IMR-90 (cell line): ENCODE results near the gene CCL2. TPM values are rescaled to one million over a fixed set of nuclear protein-coding genes. Genes with fewer than 3 reads are reported as not detected.

Source experiments
- ATAC-seq: fragments of 200-7000 bp; cut with Tn5 transposase; 2 replicates; pipeline ENCODE4 v1.9.1; 2020; ENCODE audit warnings: low read depth, mild to moderate bottlenecking, moderate library complexity
- BruUV-seq: library from RNA; stranded (reverse); fragments of 400-500 nt; replicated peaks from 2 replicates; lab custom pipeline; 2021; lab: Mats Ljungman, UMichigan
- CTCF ChIA-PET: fragments of 300-600 bp; formaldehyde crosslinking; extraction: SDS; loops from one replicate; lab custom pipeline; 2021; ENCODE audit warnings: antibody characterized with exemption; lab: Yijun Ruan, JAX
- POLR2A ChIA-PET: fragments of 300-600 bp; sonication (Branson Sonifier 250); formaldehyde crosslinking; loops from one replicate; lab custom pipeline; 2022; ENCODE audit warnings: antibody characterized with exemption; ENCODE audit not compliant: unreplicated experiment; lab: Charles Lee
- DNase-seq: peaks from one replicate; pipeline ENCODE4 v3.0.0; 2013
- H2AFZ ChIP-seq: replicated peaks from 2 replicates; pipeline ENCODE3; 2013; ENCODE audit warnings: low read length, mild to moderate bottlenecking; ENCODE audit not compliant: poor library complexity
- H2AK5ac ChIP-seq: 2 replicates; pipeline ENCODE4 v1.6.1; 2013; ENCODE audit warnings: low read depth, low read length, inconsistent platforms
- H2AK9ac ChIP-seq: replicated peaks from 2 replicates; pipeline ENCODE3; 2013; ENCODE audit warnings: mild to moderate bottlenecking, low read depth, low read length, moderate library complexity; ENCODE audit not compliant: poor library complexity
- H2BK120ac ChIP-seq: 2 replicates; pipeline ENCODE4 v1.6.1; 2013; ENCODE audit warnings: low read depth, low read length, inconsistent platforms
- H2BK15ac ChIP-seq: 3 replicates; pipeline ENCODE4 v1.6.1; 2013; ENCODE audit warnings: low read depth, low read length, inconsistent platforms
- H2BK20ac ChIP-seq: 2 replicates; pipeline ENCODE4 v1.6.1; 2013; ENCODE audit warnings: low read depth, mild to moderate bottlenecking, inconsistent platforms, low read length, moderate library complexity
- H2BK5ac ChIP-seq: 2 replicates; pipeline ENCODE4 v1.6.1; 2013; ENCODE audit warnings: mild to moderate bottlenecking, low read depth, low read length, inconsistent platforms; ENCODE audit not compliant: poor library complexity, severe bottlenecking
- H3K14ac ChIP-seq: replicated peaks from 2 replicates; pipeline ENCODE4 v1.6.1; 2013; ENCODE audit warnings: low read depth, low read length, inconsistent platforms
- H3K18ac ChIP-seq: 2 replicates; pipeline ENCODE4 v1.6.1; 2013; ENCODE audit warnings: low read depth, low read length, control low read depth
- H3K23ac ChIP-seq: 2 replicates; pipeline ENCODE4 v1.6.1; 2013; ENCODE audit warnings: low read depth, low read length, inconsistent platforms
- H3K27ac ChIP-seq: 2 replicates; pipeline ENCODE4 v1.5.1; 2013; ENCODE audit warnings: mild to moderate bottlenecking, control low read depth, low read length; ENCODE audit not compliant: insufficient read depth
- H3K27me3 ChIP-seq: 2 replicates; pipeline ENCODE4 v1.6.1; 2013; ENCODE audit warnings: low read length; ENCODE audit not compliant: control insufficient read depth, insufficient read depth
- H3K36me3 ChIP-seq: 2 replicates; pipeline ENCODE4 v1.6.1; 2013; ENCODE audit warnings: low read length, mixed read lengths; ENCODE audit not compliant: control insufficient read depth, insufficient read depth
- H3K4ac ChIP-seq: 2 replicates; pipeline ENCODE4 v1.6.1; 2013; ENCODE audit warnings: low read depth, low read length, inconsistent platforms
- H3K4me1 ChIP-seq: 2 replicates; pipeline ENCODE4 v1.6.1; 2013; ENCODE audit warnings: low read length, mixed read lengths; ENCODE audit not compliant: control insufficient read depth, insufficient read depth
- H3K4me2 ChIP-seq: 2 replicates; pipeline ENCODE4 v1.6.1; 2013; ENCODE audit warnings: low read depth, mild to moderate bottlenecking, control low read depth, low read length, moderate library complexity
- H3K4me3 ChIP-seq: 2 replicates; pipeline ENCODE4 v1.5.1; 2013; ENCODE audit warnings: low read depth, mild to moderate bottlenecking, control low read depth, low read length, moderate library complexity; ENCODE audit not compliant: insufficient read depth
- H3K56ac ChIP-seq: 2 replicates; pipeline ENCODE4 v1.6.1; 2013; ENCODE audit warnings: low read length, inconsistent platforms; ENCODE audit not compliant: insufficient read depth; ENCODE audit errors: extremely low read depth
- H3K79me1 ChIP-seq, 2 experiments: 2 replicates each; pipeline ENCODE4 v1.6.1; 2013; ENCODE audit warnings: low read length in 2 of 2, inconsistent platforms in 1 of 2, low read depth in 1 of 2
- H3K9ac ChIP-seq: 2 replicates; pipeline ENCODE4 v1.6.1; 2013; ENCODE audit warnings: low read depth, low read length, control low read depth
- H3K9me1 ChIP-seq: 2 replicates; pipeline ENCODE4 v1.6.1; 2013; ENCODE audit warnings: low read length, inconsistent platforms; ENCODE audit not compliant: insufficient read depth
- H3K9me3 ChIP-seq: 2 replicates; pipeline ENCODE4 v1.6.1; 2013; ENCODE audit warnings: low read length; ENCODE audit not compliant: control insufficient read depth, insufficient read depth
- H4K20me1 ChIP-seq: 2 replicates; pipeline ENCODE4 v1.6.1; 2013; ENCODE audit warnings: low read length, inconsistent platforms; ENCODE audit not compliant: insufficient read depth
- H4K5ac ChIP-seq: 2 replicates; pipeline ENCODE4 v1.6.1; 2013; ENCODE audit warnings: mild to moderate bottlenecking, low read depth, low read length, control low read depth
- H4K8ac ChIP-seq, 2 experiments: 2 replicates each; pipeline ENCODE4 v1.6.1; 2013; ENCODE audit warnings: low read depth in 2 of 2, low read length in 2 of 2, control low read depth in 1 of 2, inconsistent platforms in 1 of 2
- H4K91ac ChIP-seq: 2 replicates; pipeline ENCODE4 v1.6.1; 2013; ENCODE audit warnings: low read depth, low read length, inconsistent platforms; ENCODE audit not compliant: insufficient read depth
- BHLHE40 ChIP-seq: fragments of 150-350 bp; IDR thresholded peaks from 2 replicates; pipeline ENCODE4 v1.6.1; 2016; ENCODE audit warnings: mild to moderate bottlenecking, low read depth, low read length
- CHD1 ChIP-seq: IDR thresholded peaks from 2 replicates; pipeline ENCODE4 v1.6.1; 2012; ENCODE audit warnings: low read depth, low read length, improper control_type of control experiment
- FOS ChIP-seq: fragments of 150-350 bp; IDR thresholded peaks from 2 replicates; pipeline ENCODE4 v1.6.1; 2016; ENCODE audit warnings: low read depth, low read length
- MAFK ChIP-seq: IDR thresholded peaks from 2 replicates; pipeline ENCODE4 v1.6.1; 2012; ENCODE audit warnings: low read depth, low read length, improper control_type of control experiment
- MAZ ChIP-seq: IDR thresholded peaks from 2 replicates; pipeline ENCODE4 v1.6.1; 2012; ENCODE audit warnings: low read depth, mild to moderate bottlenecking, low read length, improper control_type of control experiment, moderate library complexity, borderline replicate concordance
- MXI1 ChIP-seq: IDR thresholded peaks from 2 replicates; pipeline ENCODE4 v1.6.1; 2012; ENCODE audit warnings: low read depth, mild to moderate bottlenecking, low read length, moderate library complexity, borderline replicate concordance
- NFE2L2 ChIP-seq: fragments of 150-350 bp; IDR thresholded peaks from 2 replicates; pipeline ENCODE4 v1.6.1; 2016; ENCODE audit warnings: low read depth, mild to moderate bottlenecking, low read length
- POLR2A ChIP-seq: IDR thresholded peaks from 2 replicates; pipeline ENCODE4 v1.6.1; 2012; ENCODE audit warnings: mild to moderate bottlenecking, low read depth, low read length
- RAD21 ChIP-seq: IDR thresholded peaks from 2 replicates; pipeline ENCODE4 v1.6.1; 2012; ENCODE audit warnings: low read length, improper control_type of control experiment
- RCOR1 ChIP-seq: IDR thresholded peaks from 2 replicates; pipeline ENCODE4 v1.6.1; 2012; ENCODE audit warnings: mild to moderate bottlenecking, low read length, improper control_type of control experiment; ENCODE audit not compliant: insufficient replicate concordance
- RFX5 ChIP-seq: IDR thresholded peaks from 2 replicates; pipeline ENCODE4 v1.8.0; 2012; ENCODE audit warnings: low read depth, mild to moderate bottlenecking, low read length, moderate library complexity
- SMC3 ChIP-seq: fragments of 150-350 bp; IDR thresholded peaks from 2 replicates; pipeline ENCODE4 v1.6.1; 2016; ENCODE audit warnings: low read depth, mild to moderate bottlenecking, antibody characterized with exemption, low read length, moderate library complexity
- USF2 ChIP-seq: fragments of 150-350 bp; IDR thresholded peaks from 2 replicates; pipeline ENCODE4 v1.6.1; 2017; ENCODE audit warnings: mild to moderate bottlenecking, antibody characterized with exemption, low read length, low read depth
- WGBS, 2 experiments: methylation state at CpG; one replicate each; pipeline versions ENCODE4 v1.1.5 to v1.1.7; 2013; ENCODE audit warnings: missing lambda C conversion rate in 2 of 2; ENCODE audit not compliant: insufficient read length in 1 of 2; ENCODE audit errors: extremely low coverage in 2 of 2; 5-methylcytosine and 5-hydroxymethylcytosine counted together
- dilution Hi-C: fragments of 300-500 bp; cut with HindIII; formaldehyde crosslinking; loops from one replicate; pipeline ENCODE4 v1.14.3; 2018; ENCODE audit warnings: low sequenced_read_pairs; ENCODE audit not compliant: unreplicated experiment
- in situ Hi-C: fragments of 300-500 bp; cut with MboI; formaldehyde crosslinking; loops from 3 replicates; pipeline ENCODE4 v1.14.3; 2019; ENCODE audit warnings: low sequenced_read_pairs, inconsistent platforms, mixed read lengths
- intact Hi-C: fragments of 100-400 bp; cut with micrococcal nuclease; formaldehyde crosslinking; loops from 2 replicates; pipeline ENCODE4 v1.10.0; 2022
- polyA plus RNA-seq, 3 experiments: library from polyadenylated mRNA; depleted of rRNA; stranded (reverse); fragments of >200 nt; gene quantifications; 2 replicates each; pipeline ENCODE4 v1.2.3, GENCODE V29; 2012; ENCODE audit warnings: low replicate concordance in 1 of 3
- total RNA-seq: library from RNA; depleted of rRNA; stranded (reverse); fragments of >200 nt; gene quantifications from 2 replicates; pipeline ENCODE4 v1.2.3, GENCODE V29; 2012
- TF ChIP-seq, protein P1 (sequence below): conservative IDR thresholded peaks from 2 replicates; pipeline ENCODE4 v1.5.1; 2012; ENCODE audit warnings: mild to moderate bottlenecking, low read depth, low read length, improper control_type of control experiment
- TF ChIP-seq, protein P2 (sequence below): fragments of 150-350 bp; IDR thresholded peaks from 2 replicates; pipeline ENCODE4 v1.6.1; 2016; ENCODE audit warnings: low read depth, mild to moderate bottlenecking, low read length, moderate library complexity, borderline replicate concordance

Gene CCL2
- total and polyA plus RNA-seq, 2 of the 4 experiments (the other 2 are of a cell fraction) = 103 to 206 TPM

DNA sequence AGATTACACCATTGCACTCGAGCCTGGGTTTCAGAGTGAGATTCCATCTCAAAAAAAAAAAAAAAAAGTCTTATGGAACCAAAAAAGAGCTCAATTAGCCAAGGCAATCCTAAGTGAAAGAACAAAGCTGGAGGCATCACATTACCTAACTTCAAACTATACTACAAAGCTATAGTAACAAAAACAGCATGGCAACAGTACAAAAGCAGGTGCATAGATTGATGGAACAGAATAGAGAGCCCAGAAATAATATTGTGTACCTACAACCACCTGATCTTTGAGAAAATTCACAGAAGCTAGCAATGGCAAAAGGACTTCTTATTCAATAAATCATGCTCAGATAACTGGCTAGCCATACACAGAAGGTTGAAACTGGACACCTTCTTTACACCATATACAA is 24.7 kb upstream of the CCL2 start:
- ChIA-PET POLR2A (no interaction called here), CTCF (no interaction called here)
- Histone ChIP-seq H3K23ac (no peak overlapping the region), H2AK9ac (no peak overlapping the region), H2BK5ac (no peak overlapping the region), H2BK20ac (no peak overlapping the region), H3K18ac (no peak overlapping the region), H3K36me3 (no peaks in the 10 kb centered on the region), H4K8ac (no peak overlapping the region), H3K79me1 (no peaks in the 10 kb centered on the region), H3K27me3 (no peaks in the 10 kb centered on the region; the same call in none of the 2 replicates), H3K9ac (no peak overlapping the region), H3K4ac (no peak overlapping the region), H3K9me3 (peaks cover 2% of the 10 kb centered on the region; the same call in 1 of the 2 replicates), H3K4me2 (no peak overlapping the region), H3K14ac (no peak overlapping the region), H3K4me3 (no peak overlapping the region), H2AFZ (no peak overlapping the region), H4K5ac (no peak overlapping the region), H4K20me1 (no peaks in the 10 kb centered on the region), H3K4me1 (peaks cover 2% of the 10 kb centered on the region; the same call in 1 of the 2 replicates), H3K9me1 (no peaks in the 10 kb centered on the region), H2AK5ac (no peak overlapping the region), H4K91ac (no peak overlapping the region), H2BK15ac (no peak overlapping the region), H3K56ac (no peak overlapping the region), H3K27ac (no peak overlapping the region), H2BK120ac (no peak overlapping the region)
- intact Hi-C loops = no loop called here
- ATAC-seq = no peak
- WGBS, 2 experiments = no CpG with 5 or more reads among the region's 1 CpG
- TF ChIP-seq, protein P1, sequence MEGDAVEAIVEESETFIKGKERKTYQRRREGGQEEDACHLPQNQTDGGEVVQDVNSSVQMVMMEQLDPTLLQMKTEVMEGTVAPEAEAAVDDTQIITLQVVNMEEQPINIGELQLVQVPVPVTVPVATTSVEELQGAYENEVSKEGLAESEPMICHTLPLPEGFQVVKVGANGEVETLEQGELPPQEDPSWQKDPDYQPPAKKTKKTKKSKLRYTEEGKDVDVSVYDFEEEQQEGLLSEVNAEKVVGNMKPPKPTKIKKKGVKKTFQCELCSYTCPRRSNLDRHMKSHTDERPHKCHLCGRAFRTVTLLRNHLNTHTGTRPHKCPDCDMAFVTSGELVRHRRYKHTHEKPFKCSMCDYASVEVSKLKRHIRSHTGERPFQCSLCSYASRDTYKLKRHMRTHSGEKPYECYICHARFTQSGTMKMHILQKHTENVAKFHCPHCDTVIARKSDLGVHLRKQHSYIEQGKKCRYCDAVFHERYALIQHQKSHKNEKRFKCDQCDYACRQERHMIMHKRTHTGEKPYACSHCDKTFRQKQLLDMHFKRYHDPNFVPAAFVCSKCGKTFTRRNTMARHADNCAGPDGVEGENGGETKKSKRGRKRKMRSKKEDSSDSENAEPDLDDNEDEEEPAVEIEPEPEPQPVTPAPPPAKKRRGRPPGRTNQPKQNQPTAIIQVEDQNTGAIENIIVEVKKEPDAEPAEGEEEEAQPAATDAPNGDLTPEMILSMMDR = no peak
- TF ChIP-seq, protein P2, sequence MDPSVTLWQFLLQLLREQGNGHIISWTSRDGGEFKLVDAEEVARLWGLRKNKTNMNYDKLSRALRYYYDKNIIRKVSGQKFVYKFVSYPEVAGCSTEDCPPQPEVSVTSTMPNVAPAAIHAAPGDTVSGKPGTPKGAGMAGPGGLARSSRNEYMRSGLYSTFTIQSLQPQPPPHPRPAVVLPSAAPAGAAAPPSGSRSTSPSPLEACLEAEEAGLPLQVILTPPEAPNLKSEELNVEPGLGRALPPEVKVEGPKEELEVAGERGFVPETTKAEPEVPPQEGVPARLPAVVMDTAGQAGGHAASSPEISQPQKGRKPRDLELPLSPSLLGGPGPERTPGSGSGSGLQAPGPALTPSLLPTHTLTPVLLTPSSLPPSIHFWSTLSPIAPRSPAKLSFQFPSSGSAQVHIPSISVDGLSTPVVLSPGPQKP = no peak
- TF ChIP-seq POLR2A (no peak), RCOR1 (no peak), FOS (no peak), SMC3 (no peak), RFX5 (no peak), NFE2L2 (no peak), MAZ (no peak), MAFK (no peak), BHLHE40 (no peak), MXI1 (no peak), USF2 (no peak), RAD21 (no peak), CHD1 (no peak)
- in situ Hi-C loops = no loop called here
- no peak for DNase-seq
- no TSS peak for BruUV-seq
- dilution Hi-C loops = no loop called here
